ENCODE measurements around the gene NTM.

The NTM gene

GRCh38 chr11:132284611-132285010 lies 914.2 kb downstream of the NTM start:
- Histone ChIP-seq H3K4me3 (ENCODE audit: low read depth, low read length) (no peak overlapping the region), H3K36me3 (ENCODE audit: control insufficient read depth in 2 of 2, insufficient read depth in 1 of 2, low read length in 2 of 2) (no peaks in the 10 kb centered on the region), H3K4me1 (ENCODE audit: control insufficient read depth, insufficient read depth, low read length) (no peaks in the 10 kb centered on the region), H3K27ac (ENCODE audit: extremely low read depth, low read depth, low read length) (no peak overlapping the region), H3K9me3 (ENCODE audit: control insufficient read depth, insufficient read depth, low read depth, low read length) (no peaks in the 10 kb centered on the region)
- POLR2A ChIA-PET: no interaction called here
- CTCF ChIA-PET: no interaction called here
- TF ChIP-seq ZBTB49 (tag by site-specific recombination; IDR thresholded peaks at IDR 0.05; ENCODE audit: low read depth): no peak
- TF ChIP-seq GLI4 (tag by site-specific recombination; IDR thresholded peaks at IDR 0.05): no peak
- no peak for TF ChIP-seq ZFP69B (tag by site-specific recombination; IDR thresholded peaks at IDR 0.05)

GRCh38 chr11:132285631-132286030 lies 915.2 kb downstream of the NTM start:
- CTCF ChIA-PET: interaction anchor here (0.6 to 1.5 kb wide), 2 partner anchors 14 to 655 kb away, joined by 3 to 4 read pairs; no protein-coding TSS in a partner anchor
- H3K36me3 ChIP-seq (ENCODE audit: control insufficient read depth in 2 of 2, insufficient read depth in 1 of 2, low read length in 2 of 2): no peaks in the 10 kb centered on the region
- no peaks in the 10 kb centered on the region for H3K4me1 ChIP-seq (ENCODE audit: control insufficient read depth, insufficient read depth, low read length)
- POLR2A ChIA-PET: no interaction called here
- no peaks in the 10 kb centered on the region for H3K9me3 ChIP-seq (ENCODE audit: control insufficient read depth, insufficient read depth, low read depth, low read length)
- TF ChIP-seq ZNF513 (tag by site-specific recombination; IDR thresholded peaks at IDR 0.05) (no peak), ZFP69B (tag by site-specific recombination; IDR thresholded peaks at IDR 0.05) (no peak), ZNF48 (tag by site-specific recombination; IDR thresholded peaks at IDR 0.05) (no peak), ZBTB26 (tag by site-specific recombination; optimal IDR thresholded peaks at IDR 0.05) (no peak), ZNF2 (tag by site-specific recombination; IDR thresholded peaks at IDR 0.05) (no peak), ZNF785 (tag by site-specific recombination; IDR thresholded peaks at IDR 0.05) (no peak), ZNF843 (tag by site-specific recombination; IDR thresholded peaks at IDR 0.05) (no peak), ZNF121 (tag by site-specific recombination; IDR thresholded peaks at IDR 0.05) (no peak), ZNF223 (tag by site-specific recombination; IDR thresholded peaks at IDR 0.05) (no peak), HOXC10 (CRISPR knock-in tag; IDR thresholded peaks at IDR 0.05) (no peak)
- no peak overlapping the region for H3K4me3 ChIP-seq (ENCODE audit: low read depth, low read length)
- no peak overlapping the region for H3K27ac ChIP-seq (ENCODE audit: extremely low read depth, low read depth, low read length)

GRCh38 chr11:132286106-132286505 lies 915.7 kb downstream of the NTM start:
- no peaks in the 10 kb centered on the region for H3K9me3 ChIP-seq (ENCODE audit: control insufficient read depth, insufficient read depth, low read depth, low read length)
- H3K4me3 ChIP-seq (ENCODE audit: low read depth, low read length): no peak overlapping the region
- H3K4me1 ChIP-seq (ENCODE audit: control insufficient read depth, insufficient read depth, low read length): no peaks in the 10 kb centered on the region
- POLR2A ChIA-PET: no interaction called here
- TF ChIP-seq TSHZ1 (tag by site-specific recombination; IDR thresholded peaks at IDR 0.05; ENCODE audit: borderline replicate concordance) (no peak), ZNF398 (tag by site-specific recombination; IDR thresholded peaks at IDR 0.05) (no peak), IKZF3 (tag by site-specific recombination; IDR thresholded peaks at IDR 0.05) (no peak), TRIM28 (IDR thresholded peaks at IDR 0.05; ENCODE audit: borderline replicate concordance, low read length) (no peak)
- no peaks in the 10 kb centered on the region for H3K36me3 ChIP-seq (ENCODE audit: control insufficient read depth in 2 of 2, insufficient read depth in 1 of 2, low read length in 2 of 2)
- H3K27ac ChIP-seq (ENCODE audit: extremely low read depth, low read depth, low read length): no peak overlapping the region
- CTCF ChIA-PET: interaction anchor here (1.5 kb wide), 1 partner anchor 14 kb away, joined by 4 read pairs; no protein-coding TSS in a partner anchor

All from HEK293 (cell line).